ENCODE results near the gene DUSP23.

DUSP23 gene

DNA sequence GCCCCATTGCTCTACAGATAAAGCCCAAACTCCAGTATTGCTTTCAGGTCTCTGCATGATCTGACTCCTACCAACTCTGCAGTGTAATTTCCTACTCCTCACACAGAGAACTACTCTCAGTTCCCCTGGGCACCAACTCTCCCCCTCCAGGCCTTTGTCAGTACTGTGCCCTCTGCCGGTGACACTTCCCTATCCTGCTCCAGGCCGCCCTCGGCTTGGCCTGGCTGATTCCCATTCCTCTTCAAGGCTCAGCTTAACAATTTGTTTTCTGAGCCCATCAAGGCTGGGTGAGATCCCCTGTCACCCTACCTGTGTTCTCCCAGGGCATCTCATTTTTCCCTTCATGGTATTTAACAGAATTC lies 48.5 kb downstream of the DUSP23 start:
- DNase-seq: peak; percentile 74

DNA sequence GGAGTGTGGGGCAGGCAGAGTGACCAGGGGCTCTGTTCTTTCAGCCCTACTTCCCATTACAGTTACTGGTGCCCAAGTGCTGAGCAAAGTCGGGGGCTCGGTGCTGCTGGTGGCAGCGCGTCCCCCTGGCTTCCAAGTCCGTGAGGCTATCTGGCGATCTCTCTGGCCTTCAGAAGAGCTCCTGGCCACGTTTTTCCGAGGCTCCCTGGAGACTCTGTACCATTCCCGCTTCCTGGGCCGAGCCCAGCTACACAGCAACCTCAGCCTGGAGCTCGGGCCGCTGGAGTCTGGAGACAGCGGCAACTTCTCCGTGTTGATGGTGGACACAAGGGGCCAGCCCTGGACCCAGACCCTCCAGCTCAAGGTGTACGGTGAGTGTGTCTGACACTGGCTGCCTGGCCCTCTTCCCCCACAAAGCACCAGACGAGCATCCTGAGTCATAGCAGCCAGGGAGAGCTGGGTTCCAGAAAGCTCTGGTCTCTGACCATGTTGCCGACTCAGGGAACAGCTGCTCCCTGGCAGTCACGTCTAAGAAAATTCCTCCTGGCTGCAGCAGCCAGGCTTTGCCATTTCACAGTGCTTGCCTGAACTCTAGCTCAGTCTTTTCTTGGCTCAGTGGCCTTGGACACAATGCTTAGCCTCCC lies 49.2 kb downstream of the DUSP23 start:
- DNase-seq: peak; percentile 19

DNA sequence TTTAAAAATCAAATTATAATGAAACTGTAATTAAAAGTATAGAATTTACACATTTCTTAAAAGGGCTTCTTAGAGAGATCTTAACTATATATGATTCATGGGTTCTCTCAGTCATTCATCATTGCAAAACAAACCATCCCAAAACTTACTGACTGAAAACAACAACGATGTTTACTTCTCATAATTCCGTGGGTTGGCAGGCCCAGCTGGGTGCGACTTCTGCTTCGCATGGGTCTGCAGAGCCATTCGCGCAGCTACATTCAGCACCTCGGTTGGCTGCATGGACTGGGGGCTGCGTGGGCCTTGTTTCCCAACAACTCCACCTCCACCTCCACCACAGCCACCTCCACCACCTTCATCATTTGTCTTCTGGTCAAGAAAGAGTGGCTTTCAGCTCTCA lies 50.0 kb downstream of the DUSP23 start:
- DNase-seq: no peak

DNA sequence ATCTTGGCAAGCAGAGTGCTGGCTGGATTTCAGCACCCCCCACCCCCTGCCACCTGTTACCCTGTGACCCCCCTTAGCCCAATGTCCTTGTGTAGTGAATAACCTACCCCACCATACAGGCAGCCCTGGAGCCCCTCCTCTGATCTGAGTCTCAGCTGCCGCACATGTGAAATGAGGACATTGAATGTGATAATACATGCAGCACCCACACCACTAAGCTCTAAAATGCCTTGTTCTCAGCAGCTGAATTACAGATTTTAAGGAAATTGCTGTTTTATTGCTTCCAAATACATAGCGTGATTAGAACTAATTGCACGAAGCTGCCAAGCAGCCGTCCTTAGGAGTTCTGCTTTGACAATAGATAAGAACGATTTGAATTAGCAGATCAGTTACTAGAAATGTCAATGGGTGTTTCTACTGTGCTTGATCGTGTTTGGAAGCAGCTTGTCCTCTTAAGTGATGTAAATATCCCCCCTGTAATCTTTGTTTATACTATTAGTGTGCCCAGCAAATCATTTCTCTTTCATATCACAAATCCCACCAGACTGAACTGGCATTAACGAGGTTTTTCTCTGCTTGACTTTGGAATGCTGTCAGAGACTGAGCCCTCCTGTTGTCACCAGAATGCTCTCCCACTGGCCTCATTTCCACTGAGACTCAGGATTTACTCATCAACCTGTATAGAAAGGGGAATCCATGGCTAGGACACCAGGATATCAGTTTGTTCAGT lies 50.8 kb downstream of the DUSP23 start:
- peak; percentile 86 for DNase-seq
